Erythroblast (primary cell): ENCODE results near the gene RIT2.

Experiments
- DNase-seq, 2 experiments: peaks; one replicate each; lab custom pipeline; 2025; lab: John Stamatoyannopoulos, UW
- GATA1 ChIP-seq: IDR thresholded peaks from 2 replicates; pipeline ENCODE4 v1.6.1; 2011; ENCODE audit warnings: low read depth, mild to moderate bottlenecking, control low read depth, low read length, moderate library complexity
- POLR2A ChIP-seq: IDR thresholded peaks from 2 replicates; pipeline ENCODE4 v1.6.1; 2011; ENCODE audit warnings: mild to moderate bottlenecking, low read length

Gene RIT2

GRCh38 chr18:43067570-43067969, 47.9 kb downstream of the RIT2 start:
- no peak for DNase-seq
- TF ChIP-seq POLR2A (no peak), GATA1 (no peak)

- TF ChIP-seq POLR2A (no peak), GATA1 (no peak)
- no peak for DNase-seq
These were observed 53.7 kb downstream of the RIT2 start for GRCh38 chr18:43061816-43062215.

GRCh38 chr18:43061318-43061717, 54.2 kb downstream of the RIT2 start:
- DNase-seq = no peak
- TF ChIP-seq GATA1 (no peak), POLR2A (no peak)

- DNase-seq = no peak
- TF ChIP-seq POLR2A = no peak
- TF ChIP-seq GATA1 = no peak
These were observed 55.5 kb downstream of the RIT2 start for GRCh38 chr18:43060020-43060419.

- no peak for DNase-seq
- TF ChIP-seq GATA1 = no peak
- no peak for TF ChIP-seq POLR2A
These were observed 60.5 kb downstream of the RIT2 start for GRCh38 chr18:43054815-43055519.

- no peak for DNase-seq
- TF ChIP-seq GATA1 (no peak), POLR2A (no peak)
These were observed 66.5 kb downstream of the RIT2 start for GRCh38 chr18:43049021-43049420.

GRCh38 chr18:43046322-43046721, 69.2 kb downstream of the RIT2 start:
- no peak for DNase-seq
- TF ChIP-seq POLR2A = no peak
- TF ChIP-seq GATA1 = no peak

- no peak for DNase-seq
- TF ChIP-seq GATA1 = no peak
- no peak for TF ChIP-seq POLR2A
These were observed 71.9 kb downstream of the RIT2 start for GRCh38 chr18:43043626-43044025.

GRCh38 chr18:43040281-43040680, 75.2 kb downstream of the RIT2 start:
- DNase-seq = no peak
- no peak for TF ChIP-seq POLR2A
- TF ChIP-seq GATA1 = no peak

GRCh38 chr18:43034683-43035500, 80.6 kb downstream of the RIT2 start:
- DNase-seq = no peak
- TF ChIP-seq POLR2A (no peak), GATA1 (no peak)

GRCh38 chr18:43031169-43031568, 84.3 kb downstream of the RIT2 start:
- TF ChIP-seq GATA1 (no peak), POLR2A (no peak)
- DNase-seq = no peak

GRCh38 chr18:43029414-43029813, 86.1 kb downstream of the RIT2 start:
- DNase-seq = no peak
- TF ChIP-seq POLR2A (no peak), GATA1 (no peak)

- TF ChIP-seq POLR2A (no peak), GATA1 (no peak)
- no peak for DNase-seq
These were observed 92.6 kb downstream of the RIT2 start for GRCh38 chr18:43022874-43023273.

GRCh38 chr18:43017622-43018021, 97.9 kb downstream of the RIT2 start:
- no peak for DNase-seq
- no peak for TF ChIP-seq POLR2A
- TF ChIP-seq GATA1 = no peak
